Measurements from ENCODE around the gene PIK3IP1. TPM values are rescaled to one million over a fixed set of nuclear protein-coding genes. Genes with fewer than 3 reads are reported as not detected.

PIK3IP1 gene
- total RNA-seq, 6 experiments from 2014 or later: 8.3 to 11.3 (median 8.9) TPM

GRCh38 chr22:31278151-31278621 lies 14.1 kb downstream of the PIK3IP1 start:
- Mint-ChIP-seq H3K4me1 (ENCODE audit: low read depth) (no peaks in the 10 kb centered on the region), H3K4me3 (no peak overlapping the region), H3K36me3 (ENCODE audit: low read depth) (peaks cover 5% of the 10 kb centered on the region; the same call in 1 of the 2 replicates), H3K27me3 (ENCODE audit: insufficient read depth) (no peaks in the 10 kb centered on the region; the same call in 1 of the 2 replicates), H3K27ac (no peak overlapping the region), H3K9me3 (no peaks in the 10 kb centered on the region)
- TF ChIP-seq, protein P1, sequence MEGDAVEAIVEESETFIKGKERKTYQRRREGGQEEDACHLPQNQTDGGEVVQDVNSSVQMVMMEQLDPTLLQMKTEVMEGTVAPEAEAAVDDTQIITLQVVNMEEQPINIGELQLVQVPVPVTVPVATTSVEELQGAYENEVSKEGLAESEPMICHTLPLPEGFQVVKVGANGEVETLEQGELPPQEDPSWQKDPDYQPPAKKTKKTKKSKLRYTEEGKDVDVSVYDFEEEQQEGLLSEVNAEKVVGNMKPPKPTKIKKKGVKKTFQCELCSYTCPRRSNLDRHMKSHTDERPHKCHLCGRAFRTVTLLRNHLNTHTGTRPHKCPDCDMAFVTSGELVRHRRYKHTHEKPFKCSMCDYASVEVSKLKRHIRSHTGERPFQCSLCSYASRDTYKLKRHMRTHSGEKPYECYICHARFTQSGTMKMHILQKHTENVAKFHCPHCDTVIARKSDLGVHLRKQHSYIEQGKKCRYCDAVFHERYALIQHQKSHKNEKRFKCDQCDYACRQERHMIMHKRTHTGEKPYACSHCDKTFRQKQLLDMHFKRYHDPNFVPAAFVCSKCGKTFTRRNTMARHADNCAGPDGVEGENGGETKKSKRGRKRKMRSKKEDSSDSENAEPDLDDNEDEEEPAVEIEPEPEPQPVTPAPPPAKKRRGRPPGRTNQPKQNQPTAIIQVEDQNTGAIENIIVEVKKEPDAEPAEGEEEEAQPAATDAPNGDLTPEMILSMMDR (IDR thresholded peaks at IDR 0.05): no peak
- no peak for DNase-seq

DNA sequence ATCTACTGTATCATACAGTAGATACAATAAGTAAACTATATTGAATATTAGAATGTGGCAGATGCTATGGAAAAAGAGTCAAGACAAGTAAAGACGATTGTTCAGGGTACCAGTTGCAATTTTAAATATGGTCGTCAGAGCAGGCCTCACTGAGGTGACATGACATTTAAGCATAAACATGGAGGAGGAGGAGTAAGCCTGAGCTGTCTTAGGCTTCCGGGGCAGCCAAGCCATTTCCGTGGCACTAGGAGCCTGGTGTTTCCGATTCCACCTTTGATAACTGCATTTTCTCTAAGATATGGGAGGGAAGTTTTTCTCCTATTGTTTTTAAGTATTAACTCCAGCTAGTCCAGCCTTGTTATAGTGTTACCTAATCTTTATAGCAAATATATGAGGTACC lies 14.5 kb downstream of the PIK3IP1 start:
- H3K27ac Mint-ChIP-seq: no peak overlapping the region
- TF ChIP-seq, protein P1 (IDR thresholded peaks at IDR 0.05): no peak
- H3K4me1 Mint-ChIP-seq (ENCODE audit: low read depth): no peaks in the 10 kb centered on the region
- no peak for DNase-seq
- no peak overlapping the region for H3K4me3 Mint-ChIP-seq
- H3K36me3 Mint-ChIP-seq (ENCODE audit: low read depth): peaks cover 5% of the 10 kb centered on the region; the same call in 1 of the 2 replicates
- H3K27me3 Mint-ChIP-seq (ENCODE audit: insufficient read depth): no peaks in the 10 kb centered on the region; the same call in 1 of the 2 replicates
- H3K9me3 Mint-ChIP-seq: no peaks in the 10 kb centered on the region

GRCh38 chr22:31276426-31277167 lies 15.7 kb downstream of the PIK3IP1 start:
- H3K27ac Mint-ChIP-seq: no peak overlapping the region
- no peak overlapping the region for H3K4me3 Mint-ChIP-seq
- DNase-seq: no peak
- no peaks in the 10 kb centered on the region for H3K9me3 Mint-ChIP-seq
- peaks cover 1% of the 10 kb centered on the region; the same call in 1 of the 2 replicates for H3K27me3 Mint-ChIP-seq (ENCODE audit: insufficient read depth)
- no peaks in the 10 kb centered on the region for H3K4me1 Mint-ChIP-seq (ENCODE audit: low read depth)
- TF ChIP-seq, protein P1 (IDR thresholded peaks at IDR 0.05): no peak
- H3K36me3 Mint-ChIP-seq (ENCODE audit: low read depth): peaks cover 5% of the 10 kb centered on the region; the same call in 1 of the 2 replicates

DNA sequence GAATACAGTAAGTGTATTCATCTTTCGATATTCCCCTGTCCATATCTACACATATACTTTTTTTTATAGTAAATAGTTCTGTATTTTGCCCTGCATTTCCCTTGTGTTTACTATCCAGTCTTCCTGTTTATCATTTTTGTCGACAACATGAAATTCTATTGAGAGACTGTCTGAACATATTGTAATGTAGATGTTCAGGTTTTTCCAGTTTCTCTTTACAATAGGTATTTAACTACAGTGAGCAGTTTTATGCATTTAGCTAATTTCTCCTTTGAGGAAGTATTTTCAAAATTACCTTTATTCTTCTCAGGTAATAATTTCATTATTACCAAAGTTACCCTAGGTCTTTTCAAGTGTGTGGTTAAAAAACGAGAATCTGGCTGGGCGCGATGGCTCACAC lies 16.7 kb downstream of the PIK3IP1 start:
- no peak overlapping the region for H3K27ac Mint-ChIP-seq
- no peak for DNase-seq
- no peaks in the 10 kb centered on the region for H3K9me3 Mint-ChIP-seq
- no peaks in the 10 kb centered on the region for H3K4me1 Mint-ChIP-seq (ENCODE audit: low read depth)
- H3K4me3 Mint-ChIP-seq: no peak overlapping the region
- H3K27me3 Mint-ChIP-seq (ENCODE audit: insufficient read depth): peaks cover 1% of the 10 kb centered on the region; the same call in 1 of the 2 replicates
- peaks cover 5% of the 10 kb centered on the region; the same call in 1 of the 2 replicates for H3K36me3 Mint-ChIP-seq (ENCODE audit: low read depth)
- TF ChIP-seq, protein P1 (IDR thresholded peaks at IDR 0.05): no peak

DNA sequence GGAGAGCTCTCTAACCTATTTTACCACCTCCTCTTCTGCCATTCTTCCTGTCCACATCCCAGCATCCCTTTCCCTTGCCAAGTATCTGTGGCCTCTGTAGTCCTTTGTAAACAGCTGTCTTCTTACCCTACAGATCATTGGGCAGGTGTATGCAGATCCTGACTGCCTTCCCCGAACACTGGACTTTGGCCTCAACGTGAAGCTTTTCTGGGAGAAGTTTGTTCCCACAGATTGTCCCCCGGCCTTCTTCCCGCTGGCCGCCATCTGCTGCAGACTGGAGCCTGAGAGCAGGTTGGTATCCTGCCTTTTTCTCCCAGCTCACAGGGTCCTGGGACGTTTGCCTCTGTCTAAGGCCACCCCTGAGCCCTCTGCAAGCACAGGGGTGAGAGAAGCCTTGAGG lies 17.3 kb downstream of the PIK3IP1 start:
- Mint-ChIP-seq H3K27me3 (ENCODE audit: insufficient read depth) (peaks cover 1% of the 10 kb centered on the region; the same call in 1 of the 2 replicates), H3K36me3 (ENCODE audit: low read depth) (peaks cover 5% of the 10 kb centered on the region; the same call in 1 of the 2 replicates), H3K27ac (no peak overlapping the region), H3K9me3 (no peaks in the 10 kb centered on the region), H3K4me3 (no peak overlapping the region), H3K4me1 (ENCODE audit: low read depth) (no peaks in the 10 kb centered on the region)
- TF ChIP-seq, protein P1 (IDR thresholded peaks at IDR 0.05): no peak
- no peak for DNase-seq
